Measurements from ENCODE around the gene QRFP.

QRFP gene

DNA sequence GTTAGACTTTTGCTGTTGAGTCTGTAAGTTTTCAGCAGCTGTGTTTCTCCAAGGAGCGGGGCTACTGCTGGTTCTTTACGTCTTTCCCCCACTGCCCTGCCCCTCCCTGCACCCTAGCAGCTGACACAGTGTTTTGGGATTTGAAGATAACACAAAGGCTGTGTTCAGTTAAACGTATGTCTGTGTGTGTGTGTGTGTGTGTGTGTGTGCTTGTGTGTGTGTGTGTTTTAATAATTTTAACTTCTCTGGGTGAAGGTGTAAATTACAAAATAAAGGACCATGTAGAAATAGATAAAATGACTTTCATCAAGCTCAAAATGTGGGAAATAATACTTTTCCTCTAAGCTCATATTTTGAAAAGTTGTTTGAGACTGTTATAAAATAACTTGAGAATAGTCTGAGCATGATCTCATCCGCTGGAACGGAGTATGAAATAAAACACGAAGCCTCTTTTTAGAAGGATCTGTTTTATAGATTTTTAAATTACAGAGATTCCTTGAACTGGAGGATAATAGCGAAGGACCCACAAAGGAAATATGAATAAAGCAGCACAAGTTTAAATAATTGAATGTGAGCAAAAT lies 50.6 kb downstream of the QRFP start:
- no peaks in the 10 kb centered on the region for H3K36me3 ChIP-seq (ENCODE audit: insufficient read depth)
- H3K27me3 ChIP-seq (ENCODE audit: insufficient read depth, low read depth), result no peaks in the 10 kb centered on the region
- peaks cover 24% of the 10 kb centered on the region; the same call in 1 of the 2 replicates for H3K79me2 ChIP-seq (ENCODE audit: insufficient read depth, low read depth)
- H3K4me1 ChIP-seq (ENCODE audit: low read depth, poor library complexity, severe bottlenecking), result peaks cover 12% of the 10 kb centered on the region
- TF ChIP-seq, protein P1, sequence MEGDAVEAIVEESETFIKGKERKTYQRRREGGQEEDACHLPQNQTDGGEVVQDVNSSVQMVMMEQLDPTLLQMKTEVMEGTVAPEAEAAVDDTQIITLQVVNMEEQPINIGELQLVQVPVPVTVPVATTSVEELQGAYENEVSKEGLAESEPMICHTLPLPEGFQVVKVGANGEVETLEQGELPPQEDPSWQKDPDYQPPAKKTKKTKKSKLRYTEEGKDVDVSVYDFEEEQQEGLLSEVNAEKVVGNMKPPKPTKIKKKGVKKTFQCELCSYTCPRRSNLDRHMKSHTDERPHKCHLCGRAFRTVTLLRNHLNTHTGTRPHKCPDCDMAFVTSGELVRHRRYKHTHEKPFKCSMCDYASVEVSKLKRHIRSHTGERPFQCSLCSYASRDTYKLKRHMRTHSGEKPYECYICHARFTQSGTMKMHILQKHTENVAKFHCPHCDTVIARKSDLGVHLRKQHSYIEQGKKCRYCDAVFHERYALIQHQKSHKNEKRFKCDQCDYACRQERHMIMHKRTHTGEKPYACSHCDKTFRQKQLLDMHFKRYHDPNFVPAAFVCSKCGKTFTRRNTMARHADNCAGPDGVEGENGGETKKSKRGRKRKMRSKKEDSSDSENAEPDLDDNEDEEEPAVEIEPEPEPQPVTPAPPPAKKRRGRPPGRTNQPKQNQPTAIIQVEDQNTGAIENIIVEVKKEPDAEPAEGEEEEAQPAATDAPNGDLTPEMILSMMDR (conservative IDR thresholded peaks at IDR 0.05; ENCODE audit: low read depth, low read length), result no peak
- no peak overlapping the region for H3K27ac ChIP-seq
- no peak overlapping the region for H3K4me2 ChIP-seq
- H3K4me3 ChIP-seq (IDR thresholded peaks at IDR 0.05; ENCODE audit: insufficient read depth, low read depth, low read length), result no peak overlapping the region
- no peaks in the 10 kb centered on the region for H4K20me1 ChIP-seq (ENCODE audit: insufficient read depth)
- H2AFZ ChIP-seq (ENCODE audit: low read depth), result no peak overlapping the region
- no peak overlapping the region for H3K9ac ChIP-seq

DNA sequence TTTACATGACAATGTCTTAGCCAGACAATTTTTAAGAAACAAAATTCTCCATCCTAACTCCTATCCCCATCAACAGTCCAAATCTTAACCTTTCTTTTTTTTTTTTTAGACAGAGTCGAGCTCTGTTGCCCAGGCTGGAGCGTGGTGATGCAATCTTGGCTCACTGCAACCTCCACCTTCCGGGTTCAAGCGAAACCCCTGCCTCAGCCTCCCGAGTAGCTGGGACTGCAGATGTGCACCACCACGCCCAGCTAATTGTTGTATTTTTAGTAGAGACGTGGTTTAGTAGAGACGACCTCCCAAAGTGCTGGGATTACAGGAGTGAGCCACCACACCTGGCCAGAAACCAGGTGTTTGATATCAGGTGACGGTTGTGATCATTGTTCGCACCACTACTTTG lies 51.4 kb downstream of the QRFP start:
- peaks cover 12% of the 10 kb centered on the region for H3K4me1 ChIP-seq (ENCODE audit: low read depth, poor library complexity, severe bottlenecking)
- no peaks in the 10 kb centered on the region for H3K36me3 ChIP-seq (ENCODE audit: insufficient read depth)
- no peak overlapping the region for H2AFZ ChIP-seq (ENCODE audit: low read depth)
- no peak overlapping the region for H3K4me2 ChIP-seq
- peaks cover 26% of the 10 kb centered on the region; the same call in 1 of the 2 replicates for H3K79me2 ChIP-seq (ENCODE audit: insufficient read depth, low read depth)
- H3K27ac ChIP-seq, result no peak overlapping the region
- H3K27me3 ChIP-seq (ENCODE audit: insufficient read depth, low read depth), result no peaks in the 10 kb centered on the region
- TF ChIP-seq, protein P1 (conservative IDR thresholded peaks at IDR 0.05; ENCODE audit: low read depth, low read length), result no peak
- H3K9ac ChIP-seq, result no peak overlapping the region
- H4K20me1 ChIP-seq (ENCODE audit: insufficient read depth), result no peaks in the 10 kb centered on the region
- H3K4me3 ChIP-seq (IDR thresholded peaks at IDR 0.05; ENCODE audit: insufficient read depth, low read depth, low read length), result no peak overlapping the region

DNA sequence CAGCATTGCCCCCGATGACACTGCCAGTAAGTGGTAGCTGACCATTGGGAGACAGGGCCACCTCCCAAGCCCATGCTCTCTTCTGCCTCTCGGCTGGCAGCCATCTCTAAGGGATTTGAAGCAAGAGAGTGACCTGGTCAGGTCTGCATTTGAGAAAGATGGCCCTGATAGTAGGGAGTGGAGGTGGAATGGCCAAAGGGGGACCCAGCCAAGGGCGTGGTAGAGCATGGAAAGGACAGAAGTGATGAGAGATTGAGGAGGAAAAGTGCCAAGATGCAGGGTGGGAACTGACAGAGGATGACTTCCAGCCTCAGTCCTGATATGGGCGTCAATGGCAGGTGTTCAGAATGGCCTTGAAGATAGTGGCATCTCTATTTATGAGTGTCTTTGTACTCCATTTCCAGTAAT lies 52.6 kb downstream of the QRFP start:
- no peak overlapping the region for H3K4me2 ChIP-seq
- H3K9ac ChIP-seq, result no peak overlapping the region
- H3K36me3 ChIP-seq (ENCODE audit: insufficient read depth), result no peaks in the 10 kb centered on the region
- H3K4me3 ChIP-seq (IDR thresholded peaks at IDR 0.05; ENCODE audit: insufficient read depth, low read depth, low read length), result no peak overlapping the region
- no peaks in the 10 kb centered on the region for H3K27me3 ChIP-seq (ENCODE audit: insufficient read depth, low read depth)
- H3K79me2 ChIP-seq (ENCODE audit: insufficient read depth, low read depth), result peaks cover 31% of the 10 kb centered on the region; the same call in 1 of the 2 replicates
- no peak overlapping the region for H3K27ac ChIP-seq
- H3K4me1 ChIP-seq (ENCODE audit: low read depth, poor library complexity, severe bottlenecking), result peaks cover 12% of the 10 kb centered on the region
- TF ChIP-seq, protein P1 (conservative IDR thresholded peaks at IDR 0.05; ENCODE audit: low read depth, low read length), result no peak
- H4K20me1 ChIP-seq (ENCODE audit: insufficient read depth), result no peaks in the 10 kb centered on the region
- H2AFZ ChIP-seq (ENCODE audit: low read depth), result no peak overlapping the region

DNA sequence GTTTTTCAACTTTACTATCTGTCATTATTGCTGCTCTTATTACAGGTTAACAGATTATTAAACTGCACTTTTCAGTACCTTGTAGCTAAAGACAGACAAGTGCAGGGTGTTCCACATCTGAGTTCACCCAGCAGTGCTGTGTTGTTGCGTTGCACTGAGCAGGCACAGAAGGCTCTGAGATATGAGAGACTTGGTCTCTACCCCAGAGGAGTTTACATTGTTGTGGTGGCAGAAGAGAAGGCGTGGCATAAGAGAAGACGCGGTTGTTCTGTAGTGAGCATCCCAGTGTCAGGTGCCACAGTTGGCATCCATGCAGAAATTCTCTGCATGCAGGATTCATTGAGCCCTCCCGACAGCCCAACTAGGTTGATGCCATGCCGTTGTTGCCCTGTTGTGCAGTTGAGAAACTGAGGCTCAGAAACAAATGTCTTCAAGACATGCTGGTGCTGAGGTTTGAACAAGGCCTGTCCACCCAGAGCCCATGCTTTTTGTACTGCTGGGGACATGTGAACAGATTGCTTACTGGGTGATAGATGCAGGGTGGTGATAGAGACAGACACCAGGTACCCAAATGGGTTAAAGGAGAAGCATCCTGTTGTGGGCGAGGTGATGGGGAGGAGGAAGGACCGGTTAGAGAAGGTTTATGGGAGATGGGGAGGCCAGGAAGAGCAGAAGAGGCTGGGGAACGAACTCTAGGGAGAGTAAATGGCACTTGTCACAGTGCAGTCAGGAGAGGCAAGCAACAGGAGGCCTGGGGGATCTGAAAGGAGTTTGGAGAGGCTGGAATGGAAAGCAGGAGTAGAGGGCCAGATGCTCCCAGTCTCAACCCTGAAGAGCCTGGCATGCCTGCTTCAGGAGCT lies 53.3 kb downstream of the QRFP start:
- Histone ChIP-seq H3K4me3 (IDR thresholded peaks at IDR 0.05; ENCODE audit: insufficient read depth, low read depth, low read length) (no peak overlapping the region), H3K9ac (no peak overlapping the region), H3K27me3 (ENCODE audit: insufficient read depth, low read depth) (no peaks in the 10 kb centered on the region), H3K27ac (no peak overlapping the region), H4K20me1 (ENCODE audit: insufficient read depth) (no peaks in the 10 kb centered on the region), H3K36me3 (ENCODE audit: insufficient read depth) (no peaks in the 10 kb centered on the region), H2AFZ (ENCODE audit: low read depth) (no peak overlapping the region), H3K4me1 (ENCODE audit: low read depth, poor library complexity, severe bottlenecking) (peaks cover 12% of the 10 kb centered on the region), H3K79me2 (ENCODE audit: insufficient read depth, low read depth) (peaks cover 31% of the 10 kb centered on the region; the same call in 1 of the 2 replicates), H3K4me2 (no peak overlapping the region)
- TF ChIP-seq, protein P1 (conservative IDR thresholded peaks at IDR 0.05; ENCODE audit: low read depth, low read length), result no peak
